ENCODE results near the gene LRRC70. TPM values are rescaled to one million over a fixed set of nuclear protein-coding genes. Genes with fewer than 3 reads are reported as not detected.

LRRC70 gene
- total and polyA plus RNA-seq, 3 donors from 2014 or later: 4.9 to 9.9 (median 9.0) TPM

DNA sequence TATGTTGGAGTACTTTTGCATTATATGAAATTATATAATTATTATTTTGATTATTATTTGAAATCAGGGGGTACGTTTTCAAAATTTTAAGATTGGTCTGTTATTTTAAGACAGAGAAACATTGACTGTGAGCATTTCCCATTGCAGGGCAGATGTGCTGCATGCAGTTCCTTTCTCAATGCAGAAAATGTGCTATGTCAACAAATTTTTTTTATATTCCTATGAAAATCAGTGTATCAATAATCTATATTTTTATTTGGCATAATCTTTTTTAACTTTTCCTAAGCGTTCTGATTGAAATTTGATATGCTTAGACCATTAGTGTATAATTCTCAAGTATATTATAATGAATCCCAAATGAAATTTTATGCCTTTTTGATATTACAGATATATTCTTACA lies 41.8 kb upstream of the LRRC70 start:
- Histone ChIP-seq H3K36me3 (ENCODE audit: low read depth, missing control alignments) (no peaks in the 10 kb centered on the region), H3K4me3 (no peak overlapping the region), H3K4me1 (no peaks in the 10 kb centered on the region), H3K27me3 (no peaks in the 10 kb centered on the region), H3K9me3 (no peaks in the 10 kb centered on the region), H3K27ac (no peak overlapping the region)
- intact Hi-C loops (cut with DNase I; ENCODE audit: low total_unique reads): no loop called here
- DNase-seq: no peak
- 85 to 100% methylated on average over 2 of the region's 2 CpGs for WGBS, 2 donors
- TF ChIP-seq POLR2A (IDR thresholded peaks at IDR 0.05): no peak
- TF ChIP-seq, protein P1, sequence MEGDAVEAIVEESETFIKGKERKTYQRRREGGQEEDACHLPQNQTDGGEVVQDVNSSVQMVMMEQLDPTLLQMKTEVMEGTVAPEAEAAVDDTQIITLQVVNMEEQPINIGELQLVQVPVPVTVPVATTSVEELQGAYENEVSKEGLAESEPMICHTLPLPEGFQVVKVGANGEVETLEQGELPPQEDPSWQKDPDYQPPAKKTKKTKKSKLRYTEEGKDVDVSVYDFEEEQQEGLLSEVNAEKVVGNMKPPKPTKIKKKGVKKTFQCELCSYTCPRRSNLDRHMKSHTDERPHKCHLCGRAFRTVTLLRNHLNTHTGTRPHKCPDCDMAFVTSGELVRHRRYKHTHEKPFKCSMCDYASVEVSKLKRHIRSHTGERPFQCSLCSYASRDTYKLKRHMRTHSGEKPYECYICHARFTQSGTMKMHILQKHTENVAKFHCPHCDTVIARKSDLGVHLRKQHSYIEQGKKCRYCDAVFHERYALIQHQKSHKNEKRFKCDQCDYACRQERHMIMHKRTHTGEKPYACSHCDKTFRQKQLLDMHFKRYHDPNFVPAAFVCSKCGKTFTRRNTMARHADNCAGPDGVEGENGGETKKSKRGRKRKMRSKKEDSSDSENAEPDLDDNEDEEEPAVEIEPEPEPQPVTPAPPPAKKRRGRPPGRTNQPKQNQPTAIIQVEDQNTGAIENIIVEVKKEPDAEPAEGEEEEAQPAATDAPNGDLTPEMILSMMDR (IDR thresholded peaks at IDR 0.05): no peak

DNA sequence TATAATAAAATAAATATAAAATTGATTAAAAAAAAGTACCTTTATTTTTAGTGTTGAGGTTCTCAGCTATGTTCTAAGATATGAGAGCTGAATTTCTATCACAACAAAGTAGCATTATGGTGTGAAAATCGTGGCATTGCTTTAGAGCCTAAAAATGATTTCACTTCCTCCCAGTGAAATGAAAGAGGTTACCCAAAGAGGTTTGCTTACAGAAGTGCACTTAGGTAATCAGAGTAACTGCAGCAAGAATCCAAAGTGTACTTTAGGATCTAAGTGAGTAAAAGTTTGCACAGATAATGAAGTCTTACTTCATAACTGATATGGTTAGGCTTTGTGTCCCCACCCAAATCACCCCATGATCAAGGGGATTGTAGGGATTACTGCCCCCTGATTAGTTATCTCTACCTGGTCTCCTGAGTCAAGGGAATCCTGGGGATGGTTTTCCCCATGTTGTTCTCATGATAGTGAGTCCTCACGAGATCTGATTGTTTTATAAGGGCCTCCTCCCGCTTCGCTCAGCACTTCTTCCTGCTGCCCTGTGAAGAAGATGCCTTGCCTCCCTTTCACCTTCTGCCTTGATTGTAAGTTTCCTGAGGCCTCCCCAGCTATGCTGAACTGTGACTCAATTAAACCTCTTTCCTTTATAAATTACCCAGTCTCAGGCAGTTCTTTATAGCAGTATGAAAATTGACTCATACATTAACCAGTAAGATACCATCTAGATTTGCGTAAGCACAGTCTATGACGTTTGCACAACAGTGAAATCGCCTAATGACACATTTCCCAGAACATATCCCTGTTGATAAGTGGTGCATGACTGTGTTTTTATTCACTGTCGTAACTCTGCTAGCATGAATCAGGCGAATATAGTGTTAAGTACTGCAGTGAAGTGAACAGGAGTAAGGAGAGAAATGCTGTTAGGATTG lies 40.3 kb upstream of the LRRC70 start:
- no peaks in the 10 kb centered on the region for H3K4me1 ChIP-seq
- no peak overlapping the region for H3K4me3 ChIP-seq
- intact Hi-C loops (cut with DNase I; ENCODE audit: low total_unique reads): no loop called here
- H3K36me3 ChIP-seq (ENCODE audit: low read depth, missing control alignments): no peaks in the 10 kb centered on the region
- no peak for TF ChIP-seq POLR2A (IDR thresholded peaks at IDR 0.05)
- TF ChIP-seq, protein P1 (IDR thresholded peaks at IDR 0.05): no peak
- no peak for DNase-seq
- H3K27ac ChIP-seq: no peak overlapping the region
- H3K27me3 ChIP-seq: no peaks in the 10 kb centered on the region
- H3K9me3 ChIP-seq: no peaks in the 10 kb centered on the region
- WGBS, 2 donors: 90 to 94% methylated on average over 9 of the region's 9 CpGs

DNA sequence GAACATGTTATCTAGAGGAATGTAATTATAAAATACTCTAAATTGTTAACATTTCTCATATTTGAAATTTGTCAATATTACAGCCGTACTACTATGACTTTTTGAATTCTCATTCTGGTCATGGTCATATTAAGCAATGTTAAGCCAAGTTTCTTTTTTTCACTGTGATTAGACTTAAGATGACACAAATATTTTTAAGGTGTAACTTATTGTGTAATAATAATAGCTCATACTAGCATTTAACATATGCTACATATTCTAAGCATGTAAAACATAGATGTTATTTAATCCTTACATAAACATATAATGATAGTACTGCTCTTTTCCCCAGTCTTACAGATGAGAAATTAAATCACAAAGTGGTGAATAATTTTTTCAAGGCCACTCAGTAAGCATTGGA lies 35.9 kb upstream of the LRRC70 start:
- WGBS, 2 donors: 71 to 87% methylated on average over 1 of the region's 1 CpG
- TF ChIP-seq, protein P1 (IDR thresholded peaks at IDR 0.05): no peak
- TF ChIP-seq POLR2A (IDR thresholded peaks at IDR 0.05): no peak
- H3K4me3 ChIP-seq: no peak overlapping the region
- H3K27ac ChIP-seq: no peak overlapping the region
- H3K4me1 ChIP-seq: no peaks in the 10 kb centered on the region
- intact Hi-C loops (cut with DNase I; ENCODE audit: low total_unique reads): no loop called here
- H3K36me3 ChIP-seq (ENCODE audit: low read depth, missing control alignments): no peaks in the 10 kb centered on the region
- H3K27me3 ChIP-seq: no peaks in the 10 kb centered on the region
- H3K9me3 ChIP-seq: no peaks in the 10 kb centered on the region
- DNase-seq: no peak

DNA sequence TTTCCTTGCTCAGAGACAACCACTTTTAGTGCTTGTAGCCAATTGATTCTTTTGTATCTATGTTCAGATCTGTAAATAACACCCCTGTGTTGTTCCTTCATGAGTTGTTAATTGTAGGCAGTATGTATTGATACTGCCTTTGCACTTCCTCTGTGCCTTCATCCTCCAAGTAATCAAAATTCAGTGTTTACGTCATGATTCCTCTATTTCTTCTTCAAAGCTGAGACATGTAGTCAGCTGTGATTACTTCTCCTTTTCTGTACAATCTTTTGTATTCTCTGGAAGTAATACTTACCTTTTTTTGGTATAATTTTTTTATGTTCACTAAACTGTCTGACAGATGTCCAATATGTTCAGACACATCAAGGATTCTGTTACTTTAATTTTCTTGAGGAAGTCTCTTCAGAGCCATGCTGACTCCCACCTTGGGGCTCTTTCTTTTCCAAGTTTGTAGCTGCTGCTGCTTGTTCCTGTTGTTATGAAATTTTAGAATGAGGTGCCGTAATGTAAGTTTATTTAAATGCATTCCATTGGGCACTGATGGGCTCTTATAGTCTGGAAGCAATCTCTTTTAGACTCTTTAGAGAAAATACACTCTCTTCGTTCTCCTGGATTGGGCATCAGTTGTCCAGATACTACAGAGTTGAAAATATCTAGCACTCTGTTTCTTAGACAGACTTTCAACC lies 30.5 kb upstream of the LRRC70 start:
- Histone ChIP-seq H3K9me3 (no peaks in the 10 kb centered on the region), H3K4me1 (no peaks in the 10 kb centered on the region), H3K27me3 (no peaks in the 10 kb centered on the region), H3K36me3 (ENCODE audit: low read depth, missing control alignments) (no peaks in the 10 kb centered on the region), H3K4me3 (no peak overlapping the region), H3K27ac (no peak overlapping the region)
- TF ChIP-seq, protein P1 (IDR thresholded peaks at IDR 0.05): no peak
- TF ChIP-seq POLR2A (IDR thresholded peaks at IDR 0.05): no peak
- intact Hi-C loops (cut with DNase I; ENCODE audit: low total_unique reads): no loop called here
- no peak for DNase-seq
- WGBS, 2 donors: 85 to 87% methylated on average over 3 of the region's 3 CpGs

All from testis (tissue), 3 donors.